22Rv1 (cell line): ENCODE results near the gene ATP5MC3.

Experiments
- H3K27ac ChIP-seq: fragments of 450-650 bp; 2 replicates; pipeline ENCODE4 v1.5.1; 2017
- CTCF ChIP-seq: fragments of 450-650 bp; IDR thresholded peaks from 2 replicates; pipeline ENCODE4 v1.5.1; 2017; ENCODE audit warnings: mild to moderate bottlenecking
- ZFX ChIP-seq: fragments of 450-650 bp; IDR thresholded peaks from 2 replicates; pipeline ENCODE4 v1.6.1; 2017; ENCODE audit warnings: antibody characterized with exemption, borderline replicate concordance

The ATP5MC3 gene

DNA sequence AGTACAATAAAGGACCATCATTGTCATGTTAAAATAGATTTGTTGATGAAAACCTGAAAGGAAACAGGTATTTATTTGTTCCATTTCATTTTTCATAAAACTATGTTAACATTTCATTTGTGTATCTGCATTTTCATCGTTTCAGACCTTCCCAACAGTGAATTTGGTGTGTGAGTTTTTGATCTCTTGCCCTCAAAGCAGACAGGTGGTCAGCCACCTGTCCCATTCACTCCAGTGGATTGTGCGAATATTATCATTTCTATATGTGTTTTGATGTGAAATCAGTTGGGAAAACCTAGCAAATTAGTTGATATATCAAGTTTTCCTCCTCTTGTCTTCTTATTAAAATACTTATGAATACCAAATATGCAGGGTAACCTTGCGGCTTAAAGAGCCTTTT, 25.4 kb upstream of the ATP5MC3 start:
- TF ChIP-seq ZFX: no peak
- TF ChIP-seq CTCF: no peak
- H3K27ac ChIP-seq: no peak overlapping the region

DNA sequence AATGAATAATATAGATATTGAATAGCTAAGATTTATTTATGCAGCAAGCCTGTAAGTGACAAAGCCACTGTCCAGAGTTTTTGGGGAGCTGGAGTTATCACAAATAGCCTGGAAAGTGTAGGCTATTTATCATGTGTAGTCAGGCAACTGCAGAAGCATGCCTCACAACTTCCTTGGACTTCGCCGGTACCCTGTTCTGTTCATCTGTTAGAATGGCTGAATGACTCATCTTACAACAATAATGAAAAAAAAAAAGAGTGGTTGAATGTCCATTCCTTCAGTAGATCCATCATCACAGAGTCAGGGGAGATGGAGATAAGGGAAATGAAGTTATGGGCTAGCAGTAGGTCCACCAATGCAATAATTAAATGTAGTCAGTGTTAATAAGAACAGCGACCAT, 24.0 kb upstream of the ATP5MC3 start:
- no peak overlapping the region for H3K27ac ChIP-seq
- TF ChIP-seq CTCF (no peak), ZFX (no peak)

DNA sequence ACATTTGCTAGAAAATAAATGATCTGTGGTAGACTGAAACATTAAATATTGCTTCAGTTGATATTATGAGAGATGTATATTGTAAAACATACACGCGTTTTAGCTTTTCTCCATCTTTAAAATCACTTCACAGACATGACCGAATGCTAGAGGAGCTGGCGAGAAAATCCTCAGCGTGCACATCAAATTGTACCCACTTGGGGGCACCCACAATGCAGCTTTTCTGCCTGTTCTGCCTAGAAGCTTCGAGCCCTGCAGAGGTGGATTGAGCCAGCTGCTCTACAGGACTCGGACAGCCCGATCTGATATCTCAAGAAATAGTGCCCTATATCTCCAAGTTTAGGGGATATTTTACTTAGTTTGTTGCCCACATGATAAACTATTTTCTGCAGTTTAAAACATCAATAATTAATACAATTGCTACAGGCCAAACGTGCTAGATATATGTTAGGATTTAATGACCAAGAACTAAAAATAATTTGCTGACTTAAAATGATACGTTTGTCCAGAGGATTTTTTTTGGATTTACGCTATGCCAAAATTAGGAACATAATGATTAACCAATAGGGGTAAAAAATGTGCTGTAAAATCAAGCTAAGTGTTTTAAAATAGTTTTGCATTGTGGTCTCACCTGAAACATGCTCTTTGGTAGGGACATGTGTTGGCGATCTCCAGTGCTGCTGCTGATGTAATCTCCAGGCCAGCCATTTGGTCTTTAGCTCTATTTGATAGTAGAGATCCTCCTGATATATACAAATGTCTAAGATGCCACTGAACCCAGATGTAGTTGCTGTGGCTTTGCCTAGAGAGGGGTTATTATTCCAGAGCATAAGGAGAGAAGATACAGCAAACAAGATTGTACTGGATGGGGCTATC, 22.3 kb upstream of the ATP5MC3 start:
- TF ChIP-seq CTCF: peak; percentile 38
- no peak for TF ChIP-seq ZFX

GRCh38 chr2:175195012-175195411, 13.5 kb upstream of the ATP5MC3 start:
- no peak for TF ChIP-seq CTCF
- no peak for TF ChIP-seq ZFX
- H3K27ac ChIP-seq: no peak overlapping the region

More for the DNA sequence above, 22.3 kb upstream of the ATP5MC3 start:
- H3K27ac ChIP-seq: no peak overlapping the region

DNA sequence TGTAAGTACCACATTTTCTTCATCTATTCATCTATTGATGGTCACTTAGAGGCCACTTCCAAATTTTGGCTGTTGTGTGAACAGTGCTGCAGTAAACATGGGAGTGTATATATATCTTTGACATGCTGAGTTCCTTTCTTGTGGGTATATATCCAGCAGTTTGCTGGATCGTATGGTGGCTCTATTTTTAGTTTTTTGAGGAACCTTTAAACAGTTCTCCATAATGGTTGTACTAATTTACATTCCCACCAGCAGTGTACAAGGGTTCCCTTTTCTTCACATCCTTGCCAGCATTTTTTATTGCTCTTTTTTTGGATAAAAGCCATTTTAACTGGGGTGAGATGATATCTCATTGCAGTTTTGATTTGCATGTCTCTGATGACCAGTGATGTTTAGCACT, 7.3 kb upstream of the ATP5MC3 start:
- no peak for TF ChIP-seq ZFX
- TF ChIP-seq CTCF: no peak
- H3K27ac ChIP-seq: no peak overlapping the region

DNA sequence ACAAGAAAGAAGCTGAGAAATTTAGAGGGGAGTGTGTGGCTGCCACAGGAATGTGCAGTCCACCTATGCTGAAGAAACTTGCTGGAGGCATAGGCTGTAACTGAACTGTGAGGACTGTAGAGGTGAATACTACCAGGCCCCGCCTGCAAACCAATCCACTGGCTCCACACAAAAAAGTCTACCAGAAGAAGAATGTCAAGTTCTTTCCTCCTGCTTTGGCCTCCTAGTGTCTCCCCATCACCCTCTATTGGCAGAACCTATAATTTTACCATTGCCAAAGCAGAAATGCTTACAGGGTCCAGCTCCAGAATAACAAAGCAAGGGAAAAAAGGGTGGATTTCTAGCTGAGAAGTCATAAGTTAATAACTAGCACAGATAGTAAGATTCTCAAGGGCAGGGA, 5.9 kb upstream of the ATP5MC3 start:
- no peak for TF ChIP-seq ZFX
- no peak for TF ChIP-seq CTCF

DNA sequence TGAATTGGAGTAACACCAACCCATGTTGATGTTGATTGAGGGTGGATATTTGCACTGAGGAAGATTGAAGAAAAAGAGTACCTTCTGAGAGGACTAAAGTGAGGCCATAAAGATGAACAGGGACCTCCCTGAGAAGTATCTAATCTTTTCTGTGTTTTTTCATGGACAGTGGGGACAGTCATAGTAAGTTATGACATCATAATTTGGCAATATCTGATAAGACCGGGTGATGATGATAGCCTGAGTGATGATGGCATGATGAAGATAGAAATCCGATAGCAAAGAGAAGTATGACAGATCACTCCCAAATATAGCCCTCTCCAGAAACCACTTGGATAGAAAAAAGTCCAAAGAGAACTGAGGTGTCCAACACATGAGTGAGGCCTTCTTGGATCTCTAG, 2.2 kb upstream of the ATP5MC3 start:
- no peak overlapping the region for H3K27ac ChIP-seq
- no peak for TF ChIP-seq ZFX
- TF ChIP-seq CTCF: no peak

More for the DNA sequence above, 5.9 kb upstream of the ATP5MC3 start:
- no peak overlapping the region for H3K27ac ChIP-seq
